ENCODE results near the gene WRAP53.

GRCh38 chr17:7727886-7728285 is 39.6 kb downstream of the WRAP53 start:
- TF ChIP-seq JUND (CRISPR knock-in tag; IDR thresholded peaks at IDR 0.05): no peak
- TF ChIP-seq TEF (CRISPR knock-in tag; IDR thresholded peaks at IDR 0.05): no peak
- no peak for TF ChIP-seq CTCF (CRISPR knock-in tag; IDR thresholded peaks at IDR 0.05)
- TF ChIP-seq TGIF2 (CRISPR knock-in tag; IDR thresholded peaks at IDR 0.05): no peak
- no peak for TF ChIP-seq CHD2 (IDR thresholded peaks at IDR 0.05; ENCODE audit: low read depth, low read length)
- no peak for TF ChIP-seq ZNF512B (CRISPR knock-in tag; IDR thresholded peaks at IDR 0.05; ENCODE audit: borderline replicate concordance)
